Mesenchymal stem cell (in vitro differentiated cells and primary cell): ENCODE measurements around the gene CHIA.

Experiments used
- DNase-seq: peaks from one replicate; pipeline ENCODE4 v3.0.0-alpha.2; 2013
- H2AFZ ChIP-seq: one replicate; pipeline ENCODE4 v1.6.1; 2013; ENCODE audit warnings: low read depth, mild to moderate bottlenecking, control low read depth, inconsistent platforms, low read length, moderate library complexity
- H2AK5ac ChIP-seq: 2 replicates; pipeline ENCODE4 v1.6.1; 2013; ENCODE audit warnings: low read length, moderate library complexity, mild to moderate bottlenecking, inconsistent platforms; ENCODE audit not compliant: severe bottlenecking
- H2BK120ac ChIP-seq: one replicate; pipeline ENCODE4 v1.6.1; 2013; ENCODE audit warnings: low read depth, mild to moderate bottlenecking, inconsistent platforms, low read length, moderate library complexity
- H2BK12ac ChIP-seq, 2 experiments: one replicate each; pipeline ENCODE4 v1.6.1; 2013; ENCODE audit warnings: inconsistent platforms in 2 of 2, low read length in 2 of 2, mild to moderate bottlenecking in 2 of 2, moderate library complexity in 2 of 2, control low read depth in 1 of 2
- H2BK15ac ChIP-seq: one replicate; pipeline ENCODE4 v1.6.1; 2013; ENCODE audit warnings: mild to moderate bottlenecking, low read depth, inconsistent platforms; ENCODE audit not compliant: poor library complexity, severe bottlenecking
- H2BK5ac ChIP-seq: 2 replicates; pipeline ENCODE4 v1.6.1; 2013; ENCODE audit warnings: low read depth, mild to moderate bottlenecking, low read length, control low read depth, inconsistent platforms; ENCODE audit not compliant: poor library complexity, severe bottlenecking
- H3K14ac ChIP-seq, 2 experiments: one replicate each; pipeline ENCODE4 v1.6.1; 2013; ENCODE audit warnings: inconsistent platforms in 2 of 2, low read length in 2 of 2, control low read depth in 1 of 2, mild to moderate bottlenecking in 1 of 2, moderate library complexity in 1 of 2
- H3K18ac ChIP-seq, 2 experiments: one replicate each; pipeline ENCODE4 v1.6.1; 2013; ENCODE audit warnings: inconsistent platforms in 2 of 2, low read length in 2 of 2, control low read depth in 1 of 2, low read depth in 1 of 2, mild to moderate bottlenecking in 1 of 2
- H3K23ac ChIP-seq, 2 experiments: one replicate each; pipeline ENCODE4 v1.6.1; 2013; ENCODE audit warnings: inconsistent platforms in 2 of 2, low read length in 2 of 2, mild to moderate bottlenecking in 2 of 2, moderate library complexity in 2 of 2, control low read depth in 1 of 2
- H3K27ac ChIP-seq: 2 replicates; pipeline ENCODE4 v1.5.1; 2013; ENCODE audit warnings: mild to moderate bottlenecking, moderate library complexity, low read length, control low read depth, inconsistent platforms; ENCODE audit not compliant: poor library complexity, severe bottlenecking
- H3K27me3 ChIP-seq, 2 experiments: 2 replicates each; pipeline versions ENCODE4 v1.6.1 to v1.7.0; 2013; ENCODE audit warnings: low read length in 2 of 2, mild to moderate bottlenecking in 2 of 2, moderate library complexity in 2 of 2, control low read depth in 1 of 2, inconsistent platforms in 1 of 2; ENCODE audit not compliant: control insufficient read depth in 1 of 2, insufficient read depth in 1 of 2
- H3K36me3 ChIP-seq, 2 experiments: 2 replicates each; pipeline versions ENCODE4 v1.6.1 to v1.7.0; 2013; ENCODE audit warnings: low read length in 2 of 2, control low read depth in 1 of 2, inconsistent platforms in 1 of 2, low read depth in 1 of 2, mild to moderate bottlenecking in 1 of 2; ENCODE audit not compliant: insufficient read depth in 2 of 2, control insufficient read depth in 1 of 2
- H3K4ac ChIP-seq, 2 experiments: one replicate each; pipeline ENCODE4 v1.6.1; 2013; ENCODE audit warnings: inconsistent platforms in 2 of 2, low read length in 2 of 2, mild to moderate bottlenecking in 2 of 2, moderate library complexity in 2 of 2, control low read depth in 1 of 2, low read depth in 1 of 2
- H3K4me1 ChIP-seq: 2 replicates; pipeline ENCODE4 v1.6.1; 2013; ENCODE audit warnings: low read depth, low read length, control low read depth; ENCODE audit not compliant: control insufficient read depth, insufficient read depth
- H3K4me2 ChIP-seq: 2 replicates; pipeline ENCODE4 v1.6.1; 2013; ENCODE audit warnings: low read length, mild to moderate bottlenecking, inconsistent platforms; ENCODE audit not compliant: poor library complexity, severe bottlenecking
- H3K4me3 ChIP-seq, 2 experiments: 2 replicates each; pipeline versions ENCODE4 v1.5.1 to v1.7.0; 2013; ENCODE audit warnings: low read length in 2 of 2, mild to moderate bottlenecking in 2 of 2, control low read depth in 1 of 2, low read depth in 1 of 2; ENCODE audit not compliant: insufficient read depth in 1 of 2
- H3K79me1 ChIP-seq: replicated peaks from 2 replicates; pipeline ENCODE4 v1.6.1; 2013; ENCODE audit warnings: mild to moderate bottlenecking, control low read depth, low read length, inconsistent platforms; ENCODE audit not compliant: poor library complexity, severe bottlenecking
- H3K9ac ChIP-seq: 2 replicates; pipeline ENCODE4 v1.7.0; 2013; ENCODE audit warnings: mild to moderate bottlenecking, low read length, moderate library complexity
- H3K9me3 ChIP-seq: 2 replicates; pipeline ENCODE4 v1.7.0; 2013; ENCODE audit warnings: mild to moderate bottlenecking, low read length; ENCODE audit not compliant: control insufficient read depth
- H4K8ac ChIP-seq: one replicate; pipeline ENCODE4 v1.6.1; 2013; ENCODE audit warnings: inconsistent platforms, mild to moderate bottlenecking, low read length, moderate library complexity
- H4K91ac ChIP-seq: one replicate; pipeline ENCODE4 v1.6.1; 2013; ENCODE audit warnings: mild to moderate bottlenecking, low read length, inconsistent platforms
- WGBS: methylation state at CpG from one replicate; pipeline ENCODE4 v1.1.7; 2013; ENCODE audit warnings: mixed read lengths; 5-methylcytosine and 5-hydroxymethylcytosine counted together

CHIA gene

DNA sequence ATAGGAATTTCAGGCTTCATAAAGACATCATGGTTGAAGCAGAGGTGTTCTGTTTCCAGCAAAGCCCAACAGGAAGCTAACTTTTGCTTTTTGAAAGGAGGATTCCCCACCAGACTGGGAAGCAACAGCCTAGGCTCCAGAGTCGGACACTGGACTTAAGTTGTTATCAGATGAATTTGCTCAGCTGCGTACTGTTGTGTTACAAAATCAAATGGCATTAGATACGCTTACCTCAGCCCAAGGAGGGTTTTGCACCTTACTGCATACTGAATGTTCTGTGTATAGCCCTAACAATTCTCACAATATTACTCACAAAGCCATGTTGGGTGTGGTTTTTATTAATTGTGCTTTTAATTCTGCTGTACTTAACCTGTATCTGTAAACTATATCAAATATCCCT lies 547 bp upstream of the CHIA start:
- Histone ChIP-seq H2BK15ac (no peak overlapping the region), H2AK5ac (no peak overlapping the region), H4K91ac (no peak overlapping the region), H3K27me3 (peaks cover 0 to 4% of the 10 kb centered on the region in 2 experiments), H3K4me1 (no peaks in the 10 kb centered on the region), H3K4me3 (no peak overlapping the region), H4K8ac (no peak overlapping the region), H3K9me3 (no peaks in the 10 kb centered on the region), H2AFZ (no peak overlapping the region), H2BK5ac (no peak overlapping the region), H2BK120ac (no peak overlapping the region), H3K4me2 (no peak overlapping the region), H3K14ac (no peak overlapping the region), H3K36me3 (no peaks in the 10 kb centered on the region), H3K27ac (no peak overlapping the region), H3K9ac (no peak overlapping the region), H2BK12ac (no peak overlapping the region), H3K23ac (no peak overlapping the region), H3K79me1 (no peaks in the 10 kb centered on the region), H3K18ac (no peak overlapping the region), H3K4ac (no peak overlapping the region)
- 84% methylated on average over 2 of the region's 3 CpGs for WGBS
- no peak for DNase-seq

DNA sequence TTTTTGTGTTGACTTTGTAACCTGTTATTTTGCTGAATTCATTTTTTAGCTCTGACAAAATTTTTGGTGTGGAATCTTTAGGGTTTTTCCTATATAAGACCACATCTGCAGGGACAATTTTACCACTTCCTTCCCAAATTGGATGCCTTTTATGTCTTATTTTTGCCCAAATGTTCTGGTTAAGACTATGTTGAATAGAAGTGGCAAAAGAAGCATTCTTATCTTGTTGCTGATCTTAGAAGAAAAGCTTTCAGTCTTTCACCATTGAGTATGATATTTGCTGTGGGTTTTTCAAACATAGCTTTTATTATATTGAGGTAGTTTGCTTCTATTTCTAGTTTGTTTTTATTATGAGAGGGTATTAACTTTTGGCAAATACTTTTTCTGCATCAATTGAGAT lies 3.7 kb downstream of the CHIA start:
- H4K8ac ChIP-seq = no peak overlapping the region
- H2BK15ac ChIP-seq = no peak overlapping the region
- DNase-seq = no peak

DNA sequence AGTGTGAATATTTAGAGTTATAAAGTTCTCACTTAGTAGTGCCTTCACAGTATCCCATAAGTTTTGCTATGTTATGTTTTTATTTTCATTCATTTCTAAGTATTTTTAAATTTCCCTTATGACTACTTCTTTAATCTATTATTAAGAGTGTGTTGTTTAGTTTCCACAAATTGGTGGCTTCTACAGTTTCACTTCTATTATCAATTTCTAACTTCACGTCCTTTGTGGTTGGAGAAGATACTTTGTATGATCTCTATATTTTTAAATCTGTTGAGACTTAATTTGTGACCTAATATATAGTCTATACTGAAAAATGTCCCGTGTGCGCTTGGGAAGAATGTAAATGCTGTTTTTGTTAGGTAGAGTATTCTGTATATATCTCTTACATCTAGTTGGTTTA lies 11.7 kb downstream of the CHIA start:
- DNase-seq = no peak
- Histone ChIP-seq H3K79me1 (no peaks in the 10 kb centered on the region), H3K4me1 (no peaks in the 10 kb centered on the region), H4K8ac (no peak overlapping the region), H2BK15ac (no peak overlapping the region), H3K36me3 (no peaks in the 10 kb centered on the region), H4K91ac (no peak overlapping the region), H3K4ac (no peak overlapping the region), H3K18ac (no peak overlapping the region), H2BK5ac (no peak overlapping the region), H3K9ac (no peak overlapping the region), H3K4me2 (no peak overlapping the region), H2BK120ac (no peak overlapping the region), H3K23ac (no peak overlapping the region), H3K4me3 (no peak overlapping the region), H3K9me3 (peaks cover 26% of the 10 kb centered on the region), H3K14ac (no peak overlapping the region), H3K27ac (no peak overlapping the region), H3K27me3 (peaks cover 0 to 4% of the 10 kb centered on the region in 2 experiments), H2AFZ (no peak overlapping the region), H2AK5ac (no peak overlapping the region), H2BK12ac (no peak overlapping the region)
- 100% methylated on average over 2 of the region's 3 CpGs for WGBS

More for the DNA sequence above, 3.7 kb downstream of the CHIA start:
- no peak overlapping the region for H3K14ac ChIP-seq
- H3K4me1 ChIP-seq = no peaks in the 10 kb centered on the region
- no peak overlapping the region for H3K18ac ChIP-seq
- H2AFZ ChIP-seq = no peak overlapping the region
- no peak overlapping the region for H3K27ac ChIP-seq
- no peaks in the 10 kb centered on the region for H3K36me3 ChIP-seq
- H3K4me3 ChIP-seq = no peak overlapping the region
- H2AK5ac ChIP-seq = no peak overlapping the region
- no peaks in the 10 kb centered on the region for H3K27me3 ChIP-seq
- no peak overlapping the region for H2BK120ac ChIP-seq
- H4K91ac ChIP-seq = no peak overlapping the region
- no peaks in the 10 kb centered on the region for H3K79me1 ChIP-seq
- no peak overlapping the region for H3K4me2 ChIP-seq
- H3K9me3 ChIP-seq = peaks cover 3% of the 10 kb centered on the region
- H3K23ac ChIP-seq = no peak overlapping the region
- no peak overlapping the region for H3K4ac ChIP-seq
- H2BK12ac ChIP-seq = no peak overlapping the region
- no peak overlapping the region for H3K9ac ChIP-seq
- no peak overlapping the region for H2BK5ac ChIP-seq

DNA sequence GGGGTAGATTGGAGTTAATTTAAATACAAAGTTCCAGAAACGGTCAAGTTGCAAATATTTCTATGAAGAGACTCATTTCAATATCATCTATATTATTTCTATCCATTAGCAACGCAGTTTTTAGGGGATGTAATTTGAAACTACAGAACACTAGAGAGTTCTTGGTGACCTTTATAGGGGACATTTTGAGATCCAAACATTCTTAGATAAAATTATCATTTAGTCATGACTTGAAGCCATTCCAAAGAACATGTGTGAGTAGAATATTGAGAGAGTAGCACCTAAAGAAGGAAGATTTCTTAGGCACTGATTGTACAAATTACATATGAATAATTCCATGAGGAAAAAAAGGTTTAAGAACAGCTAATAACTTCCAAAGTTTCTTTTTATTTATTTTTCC lies 19.0 kb downstream of the CHIA start:
- Histone ChIP-seq H3K36me3 (no peaks in the 10 kb centered on the region), H2AK5ac (no peak overlapping the region), H3K27ac (no peak overlapping the region), H3K27me3 (peaks cover under 1 to 4% of the 10 kb centered on the region in 2 experiments), H2BK120ac (no peak overlapping the region), H2BK12ac (no peak overlapping the region), H3K79me1 (no peaks in the 10 kb centered on the region), H3K23ac (no peak overlapping the region), H3K4me2 (no peak overlapping the region), H2AFZ (no peak overlapping the region), H4K91ac (no peak overlapping the region), H3K14ac (no peak overlapping the region), H3K9me3 (peaks cover 8% of the 10 kb centered on the region), H3K4me1 (no peaks in the 10 kb centered on the region), H2BK5ac (no peak overlapping the region), H4K8ac (no peak overlapping the region), H2BK15ac (no peak overlapping the region), H3K18ac (no peak overlapping the region), H3K9ac (no peak overlapping the region), H3K4ac (no peak overlapping the region), H3K4me3 (no peak overlapping the region)
- no peak for DNase-seq
- no CpG with 5 or more reads among the region's 2 CpGs for WGBS
